ENCODE results near the gene OIP5.

OIP5 gene

DNA sequence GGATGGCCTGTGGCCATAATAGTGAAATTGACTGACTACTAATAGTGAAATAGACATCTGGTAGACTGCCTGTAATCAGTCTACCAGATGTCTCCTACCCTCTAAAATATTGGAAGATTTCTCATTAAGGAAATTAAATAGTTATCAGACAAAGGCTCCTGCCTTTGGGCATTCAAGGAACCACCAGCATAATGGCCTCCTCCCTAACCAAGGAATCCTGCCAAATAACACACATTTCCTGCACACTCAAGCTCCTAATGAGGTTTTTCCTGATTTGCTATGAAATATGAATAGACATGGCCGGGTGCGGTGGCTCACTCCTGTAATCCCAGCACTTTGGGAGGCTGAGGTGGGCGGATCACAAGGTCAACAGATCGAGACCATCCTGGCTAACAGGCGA is 14.8 kb upstream of the OIP5 start:
- H3K4me3 ChIP-seq (ENCODE audit: low read depth, low read length): no peak overlapping the region

DNA sequence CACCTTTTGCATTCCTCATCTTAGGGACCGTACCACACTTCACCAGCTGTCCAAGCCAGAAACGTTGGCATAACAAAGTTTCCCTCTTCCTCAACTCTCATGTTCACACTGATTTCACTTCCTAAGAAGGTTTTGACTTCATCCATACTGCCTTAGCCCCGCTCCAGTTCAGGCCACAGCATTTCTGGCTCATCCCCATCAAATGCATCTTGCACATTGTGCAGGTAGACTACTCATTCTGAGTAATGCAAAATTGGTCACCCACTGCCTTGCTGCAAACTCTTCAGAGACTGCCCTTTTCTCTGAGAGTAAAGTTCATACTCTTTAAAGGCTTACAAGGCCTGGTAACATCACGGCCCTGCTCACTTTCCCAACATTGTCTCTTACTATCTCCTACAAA is 9.1 kb upstream of the OIP5 start:
- DNase-seq (ENCODE audit: low read depth): no peak
- TF ChIP-seq POLR2A (IDR thresholded peaks at IDR 0.05; ENCODE audit: extremely low read depth, insufficient read length): no peak
- no peak for TF ChIP-seq MYC (IDR thresholded peaks at IDR 0.05; ENCODE audit: low read depth, low read length)
- TF ChIP-seq, protein P1, sequence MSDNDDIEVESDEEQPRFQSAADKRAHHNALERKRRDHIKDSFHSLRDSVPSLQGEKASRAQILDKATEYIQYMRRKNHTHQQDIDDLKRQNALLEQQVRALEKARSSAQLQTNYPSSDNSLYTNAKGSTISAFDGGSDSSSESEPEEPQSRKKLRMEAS (IDR thresholded peaks at IDR 0.05; ENCODE audit: low read depth, low read length): no peak
- TF ChIP-seq, protein P2, sequence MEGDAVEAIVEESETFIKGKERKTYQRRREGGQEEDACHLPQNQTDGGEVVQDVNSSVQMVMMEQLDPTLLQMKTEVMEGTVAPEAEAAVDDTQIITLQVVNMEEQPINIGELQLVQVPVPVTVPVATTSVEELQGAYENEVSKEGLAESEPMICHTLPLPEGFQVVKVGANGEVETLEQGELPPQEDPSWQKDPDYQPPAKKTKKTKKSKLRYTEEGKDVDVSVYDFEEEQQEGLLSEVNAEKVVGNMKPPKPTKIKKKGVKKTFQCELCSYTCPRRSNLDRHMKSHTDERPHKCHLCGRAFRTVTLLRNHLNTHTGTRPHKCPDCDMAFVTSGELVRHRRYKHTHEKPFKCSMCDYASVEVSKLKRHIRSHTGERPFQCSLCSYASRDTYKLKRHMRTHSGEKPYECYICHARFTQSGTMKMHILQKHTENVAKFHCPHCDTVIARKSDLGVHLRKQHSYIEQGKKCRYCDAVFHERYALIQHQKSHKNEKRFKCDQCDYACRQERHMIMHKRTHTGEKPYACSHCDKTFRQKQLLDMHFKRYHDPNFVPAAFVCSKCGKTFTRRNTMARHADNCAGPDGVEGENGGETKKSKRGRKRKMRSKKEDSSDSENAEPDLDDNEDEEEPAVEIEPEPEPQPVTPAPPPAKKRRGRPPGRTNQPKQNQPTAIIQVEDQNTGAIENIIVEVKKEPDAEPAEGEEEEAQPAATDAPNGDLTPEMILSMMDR (IDR thresholded peaks at IDR 0.05; ENCODE audit: low read depth, low read length): no peak
- H3K4me3 ChIP-seq (ENCODE audit: low read depth, low read length): no peak overlapping the region

More for the DNA sequence above, 14.8 kb upstream of the OIP5 start:
- DNase-seq (ENCODE audit: low read depth): no peak
- TF ChIP-seq POLR2A (IDR thresholded peaks at IDR 0.05; ENCODE audit: extremely low read depth, insufficient read length): no peak

- no peak overlapping the region for H3K4me3 ChIP-seq (ENCODE audit: low read depth, low read length)
- TF ChIP-seq MYC (IDR thresholded peaks at IDR 0.05; ENCODE audit: low read depth, low read length) (no peak), POLR2A (IDR thresholded peaks at IDR 0.05; ENCODE audit: extremely low read depth, insufficient read length) (no peak)
- TF ChIP-seq, protein P1 (IDR thresholded peaks at IDR 0.05; ENCODE audit: low read depth, low read length): no peak
- TF ChIP-seq, protein P2 (IDR thresholded peaks at IDR 0.05; ENCODE audit: low read depth, low read length): no peak
- DNase-seq (ENCODE audit: low read depth): no peak
Observed at GRCh38 chr15:41340189-41340695, 7.9 kb upstream of the OIP5 start.

DNA sequence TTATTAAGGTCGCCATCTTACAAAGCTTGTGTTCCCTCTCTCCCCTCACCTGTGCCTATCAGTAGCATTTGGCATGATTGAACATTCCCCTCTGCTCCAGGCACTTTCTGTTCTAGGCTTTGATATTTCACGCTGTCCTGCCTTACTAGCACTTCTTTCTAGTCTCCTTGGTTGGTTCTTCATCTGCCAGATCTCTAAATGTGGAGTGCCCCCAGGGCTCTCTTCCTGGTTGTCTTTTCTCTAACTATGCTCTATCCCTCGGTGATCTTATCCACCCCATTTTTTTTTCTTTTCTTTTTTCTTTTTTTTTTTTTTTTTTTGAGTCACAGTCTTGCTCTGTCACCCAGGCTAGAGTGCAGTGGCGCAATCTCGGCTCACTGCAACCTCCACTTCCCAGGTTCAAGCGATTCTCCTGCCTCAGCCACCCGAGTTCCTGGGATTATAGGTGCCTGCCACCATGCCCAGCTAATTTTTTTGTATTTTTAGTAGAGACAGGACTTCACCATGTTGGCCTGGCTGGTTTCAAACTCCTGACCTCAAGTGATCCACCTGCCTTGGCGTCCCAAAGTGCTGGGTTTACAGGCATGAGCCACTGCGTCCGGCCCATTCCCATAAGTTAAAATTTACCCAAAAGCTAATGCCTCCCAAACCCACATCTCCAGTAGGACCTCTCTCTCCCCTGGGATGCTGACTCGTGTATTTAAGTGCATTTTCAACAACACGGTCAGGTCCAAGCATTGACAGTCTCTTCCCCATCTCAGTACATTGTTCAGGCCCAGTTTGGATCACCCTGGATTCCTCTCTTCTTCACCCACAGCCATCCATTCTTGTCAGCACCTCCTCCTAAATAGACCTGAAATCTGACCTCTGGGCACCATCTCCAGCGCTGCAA is 5.5 kb upstream of the OIP5 start:
- peak; percentile 12 for DNase-seq (ENCODE audit: low read depth)
- peak overlapping the region; percentile 1 for H3K4me3 ChIP-seq (ENCODE audit: low read depth, low read length)

GRCh38 chr15:41337047-41337446 is 4.7 kb upstream of the OIP5 start:
- peak overlapping the region; percentile 1 for H3K4me3 ChIP-seq (ENCODE audit: low read depth, low read length)
- DNase-seq (ENCODE audit: low read depth): no peak
- TF ChIP-seq MYC (IDR thresholded peaks at IDR 0.05; ENCODE audit: low read depth, low read length): no peak
- TF ChIP-seq, protein P2 (IDR thresholded peaks at IDR 0.05; ENCODE audit: low read depth, low read length): no peak
- TF ChIP-seq POLR2A (IDR thresholded peaks at IDR 0.05; ENCODE audit: extremely low read depth, insufficient read length): no peak
- TF ChIP-seq, protein P1 (IDR thresholded peaks at IDR 0.05; ENCODE audit: low read depth, low read length): no peak

More for the DNA sequence above, 5.5 kb upstream of the OIP5 start:
- TF ChIP-seq MYC (IDR thresholded peaks at IDR 0.05; ENCODE audit: low read depth, low read length) (no peak), POLR2A (IDR thresholded peaks at IDR 0.05; ENCODE audit: extremely low read depth, insufficient read length) (no peak)
- TF ChIP-seq, protein P2 (IDR thresholded peaks at IDR 0.05; ENCODE audit: low read depth, low read length): no peak
- TF ChIP-seq, protein P1 (IDR thresholded peaks at IDR 0.05; ENCODE audit: low read depth, low read length): no peak

DNA sequence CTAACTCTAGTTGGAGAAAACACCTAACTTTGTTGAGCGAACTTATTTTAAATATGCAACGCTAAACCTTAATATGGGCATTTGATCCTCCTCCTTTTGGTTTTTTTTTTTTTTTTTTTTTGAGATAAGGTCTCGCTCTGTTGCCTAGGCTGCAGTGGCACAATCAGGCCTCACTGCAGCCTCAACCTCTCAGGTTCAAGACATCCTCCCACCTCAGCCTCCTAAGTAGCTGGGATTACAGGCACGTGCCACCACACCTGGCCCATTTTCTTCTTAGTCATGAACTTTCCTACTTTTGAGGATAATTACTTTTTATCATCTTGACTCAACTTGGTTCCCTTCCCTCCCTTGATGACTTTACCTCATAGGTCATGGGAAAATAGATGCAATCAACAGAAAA is 4.2 kb upstream of the OIP5 start:
- peak overlapping the region; percentile 17 for H3K4me3 ChIP-seq (ENCODE audit: low read depth, low read length)
- TF ChIP-seq POLR2A (IDR thresholded peaks at IDR 0.05; ENCODE audit: extremely low read depth, insufficient read length) (no peak), MYC (IDR thresholded peaks at IDR 0.05; ENCODE audit: low read depth, low read length) (no peak)
- TF ChIP-seq, protein P2 (IDR thresholded peaks at IDR 0.05; ENCODE audit: low read depth, low read length): no peak
- TF ChIP-seq, protein P1 (IDR thresholded peaks at IDR 0.05; ENCODE audit: low read depth, low read length): no peak
- no peak for DNase-seq (ENCODE audit: low read depth)
